Cardiac septum (tissue), 1 donor: Measurements from ENCODE around the gene METTL26. TPM values are rescaled to one million over a fixed set of nuclear protein-coding genes. Genes with fewer than 3 reads are reported as not detected.
A peak's percentile ranks its signal among the peaks of the same experiment; 100 is the strongest.

Source experiments
- DNase-seq: peaks from one replicate; pipeline ENCODE4 v3.0.0-alpha.2; 2020; ENCODE audit warnings: low spot score
- intact Hi-C: fragments of 100-400 bp; cut with DNase I; formaldehyde crosslinking; loops from one replicate; pipeline ENCODE4 v1.14.0; 2022
- long read RNA-seq: library from polyadenylated mRNA; unstranded; transcript quantifications from one replicate; pipeline ENCODE4 v2.0.0, GENCODE V29; 2021
- total RNA-seq: library from RNA; stranded (reverse); fragmentation: NEBNext Ultra II Directional; extraction: Animal tissue kit (Norgen Biotek cat#: 25700); gene quantifications from one replicate; pipeline ENCODE4 v1.2.1, GENCODE V29; 2021
- donor health status: DM: no; HTN: no; CAD: no.

The METTL26 gene
- 47.7 TPM for total RNA-seq
- long read RNA-seq, transcript METTL26-205 (5 exons, 726 nt): minor isoform, 8 of 43 reads
- long read RNA-seq, transcript METTL26-201 (6 exons, 794 nt): major isoform, 17 of 43 reads
- long read RNA-seq, partial matches to known transcripts: 8 of 43 reads
- long read RNA-seq, other reads (novel, unspliced or antisense): 3 of 43 reads

- intact Hi-C loops: no loop called here
- DNase-seq: peak; percentile 97
Observed at GRCh38 chr16:636206-637080, at the start of gene METTL26. Gene METTL26, minus strand, starts transcription at chr16:636305. Its CDS starts 15 bp downstream, at chr16:636290.

GRCh38 chr16:684961-685696 lies 49.0 kb upstream of the METTL26 start:
- intact Hi-C loops: no loop called here
- no peak for DNase-seq

- intact Hi-C loops: no loop called here
- peak; percentile 99 for DNase-seq
Observed at GRCh38 chr16:684071-684794, 48.1 kb upstream of the METTL26 start, which contains the start of gene JMJD8. Gene JMJD8, minus strand, starts transcription at chr16:684334. Its CDS starts 15 bp downstream, at chr16:684319.

GRCh38 chr16:683396-684070 lies 47.4 kb upstream of the METTL26 start:
- no peak for DNase-seq
- intact Hi-C loops: no loop called here

- intact Hi-C loops: no loop called here
- DNase-seq: no peak
Observed at GRCh38 chr16:682493-683395, 46.6 kb upstream of the METTL26 start.

GRCh38 chr16:681746-682427 lies 45.8 kb upstream of the METTL26 start:
- no peak for DNase-seq
- intact Hi-C loops: no loop called here

GRCh38 chr16:680967-681745 lies 45.1 kb upstream of the METTL26 start:
- intact Hi-C loops: no loop called here
- no peak for DNase-seq

- intact Hi-C loops: no loop called here
- DNase-seq: no peak
Observed at GRCh38 chr16:680625-680945, 44.5 kb upstream of the METTL26 start.

- peak; percentile 94 for DNase-seq
- intact Hi-C loops: no loop called here
Observed at GRCh38 chr16:679814-680624, 43.9 kb upstream of the METTL26 start, which contains the start of gene STUB1. Gene STUB1, plus strand, starts transcription at chr16:680410. Its CDS starts 116 bp downstream, at chr16:680526.

- intact Hi-C loops: no loop called here
- DNase-seq: peak; percentile 87
Observed at GRCh38 chr16:678858-679813, 43.0 kb upstream of the METTL26 start.

- intact Hi-C loops: no loop called here
- DNase-seq: no peak
Observed at GRCh38 chr16:678209-678857, 42.2 kb upstream of the METTL26 start.

- intact Hi-C loops: no loop called here
- DNase-seq: no peak
Observed at GRCh38 chr16:677316-678190, 41.4 kb upstream of the METTL26 start.

- no peak for DNase-seq
- intact Hi-C loops: no loop called here
Observed at GRCh38 chr16:676913-677312, 40.8 kb upstream of the METTL26 start.

- intact Hi-C loops: no loop called here
- no peak for DNase-seq
Observed at GRCh38 chr16:676565-676902, 40.4 kb upstream of the METTL26 start.
